ENCODE data around the gene ZBTB8A. TPM values are rescaled to one million over a fixed set of nuclear protein-coding genes. Genes with fewer than 3 reads are reported as not detected.

Gene ZBTB8A
- total and polyA plus RNA-seq, 2 of the 8 experiments (the other 6 are each of a cell fraction or from before 2014, with no cell fraction given), result 2.9 to 10.4 TPM

DNA sequence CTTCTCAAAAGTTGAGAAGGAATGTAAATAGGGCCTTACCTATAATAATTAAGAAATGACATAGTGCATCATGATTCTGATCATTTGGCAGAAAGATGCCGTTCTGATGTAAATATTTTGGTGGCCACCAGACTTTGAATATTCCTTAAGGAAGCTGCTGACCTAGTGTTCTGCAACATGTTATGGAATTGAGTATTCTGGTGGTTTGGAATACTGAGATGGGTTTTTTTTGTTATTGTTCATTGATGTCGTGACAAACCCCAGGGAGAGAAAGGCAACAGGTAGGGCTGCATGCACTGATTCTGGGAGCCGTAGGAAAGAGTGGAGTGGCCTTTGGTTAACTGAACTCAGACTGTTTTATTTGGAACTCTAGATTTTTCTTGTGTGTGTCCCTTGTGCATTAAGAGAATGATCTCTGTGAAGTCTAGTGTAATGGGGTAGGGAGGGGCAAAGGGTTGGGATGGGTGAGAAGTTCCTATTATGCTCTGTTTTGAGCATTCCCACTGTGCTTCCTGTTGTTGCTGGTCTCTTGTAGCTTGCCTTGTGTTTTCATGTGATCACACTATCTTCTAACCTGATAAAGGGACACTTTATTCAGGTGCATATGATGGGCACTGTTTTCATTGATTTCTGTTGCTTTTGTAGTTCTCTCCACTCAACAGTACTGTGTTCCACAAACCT is 49.3 kb upstream of the ZBTB8A start:
- peaks cover 0 to 5% (median 0%) of the 10 kb centered on the region in 4 experiments; a peak in 2 of 7 replicates for H3K4me1 ChIP-seq (replicated peaks in 1 of 4; ENCODE audit: control insufficient read depth in 3 of 4, insufficient read depth in 4 of 4, low read length in 3 of 4)
- H3K4ac ChIP-seq (replicated peaks; ENCODE audit: insufficient read length, low read depth, low read length), result no peak overlapping the region
- CTCF ChIA-PET (ENCODE audit: partially characterized antibody), result interaction anchor here (1.1 kb wide), 1 partner anchor 314 kb away, joined by 3 read pairs; no protein-coding TSS in a partner anchor
- H3K79me1 ChIP-seq (ENCODE audit: low read depth, low read length), result no peaks in the 10 kb centered on the region
- no peak for DNase-seq (ENCODE audit: low read depth in 1 of 2, low spot score in 2 of 2)
- H2BK120ac ChIP-seq (replicated peaks; ENCODE audit: low read depth, low read length), result no peak overlapping the region
- no peaks in the 10 kb centered on the region for H3K79me2 ChIP-seq (ENCODE audit: control insufficient read depth in 1 of 2, insufficient read depth in 2 of 2, low read length in 2 of 2)
- H4K20me1 ChIP-seq (replicated peaks in 1 of 2; ENCODE audit: control insufficient read depth in 1 of 2, insufficient read depth in 2 of 2, low read length in 2 of 2), result no peaks in the 10 kb centered on the region
- H3K4me2 ChIP-seq (ENCODE audit: insufficient read depth in 1 of 2, low read depth in 2 of 2, low read length in 2 of 2), result no peak overlapping the region
- no peak overlapping the region for H2BK15ac ChIP-seq (ENCODE audit: low read length)
- H3K4me3 ChIP-seq (ENCODE audit: extremely low read depth in 1 of 4, insufficient read depth in 2 of 4, low read depth in 3 of 4, low read length in 4 of 4), result no peak overlapping the region
- POLR2A ChIA-PET (ENCODE audit: partially characterized antibody), result interaction anchor here (0.6 kb wide), 1 partner anchor 112 kb away, joined by 5 read pairs; no protein-coding TSS in a partner anchor
- no peak overlapping the region for H2BK20ac ChIP-seq (ENCODE audit: low read length)
- H3K56ac ChIP-seq (replicated peaks; ENCODE audit: insufficient read length, low read depth, low read length), result no peak overlapping the region
- no peak overlapping the region for H2BK5ac ChIP-seq (ENCODE audit: low read depth, low read length)
- no peak overlapping the region for H3K27ac ChIP-seq (ENCODE audit: low read depth, low read length)
- H2BK12ac ChIP-seq (ENCODE audit: low read depth, low read length), result no peak overlapping the region
- no peak overlapping the region for H4K91ac ChIP-seq (replicated peaks; ENCODE audit: insufficient read length, low read length)
- H2AFZ ChIP-seq (ENCODE audit: low read length), result no peak overlapping the region
- no peak overlapping the region for H3K9ac ChIP-seq (replicated peaks in 1 of 4; ENCODE audit: extremely low read depth in 1 of 4, low read depth in 3 of 4, low read length in 3 of 4)
- no peak for FAIRE-seq
- H3K9me3 ChIP-seq (ENCODE audit: insufficient read depth in 2 of 2, low read depth in 1 of 2, low read length in 1 of 2), result no peaks in the 10 kb centered on the region
- no peak overlapping the region for H2AK5ac ChIP-seq (ENCODE audit: low read depth, low read length)
- H3K18ac ChIP-seq (ENCODE audit: extremely low read depth, low read length), result no peak overlapping the region
- H3K27me3 ChIP-seq (replicated peaks in 1 of 4; ENCODE audit: control insufficient read depth in 3 of 4, extremely low read depth in 1 of 4, insufficient read depth in 3 of 4, low read length in 3 of 4), result no peaks in the 10 kb centered on the region
- no peak overlapping the region for H4K5ac ChIP-seq (ENCODE audit: insufficient read length, low read depth, low read length)
- WGBS, 2 experiments (ENCODE audit: extremely low coverage in 1 of 2, insufficient coverage in 1 of 2, insufficient read length in 1 of 2, insufficient replicate concordance in 2 of 2, low coverage in 1 of 2, low lambda C conversion rate in 2 of 2, missing lambda C conversion rate in 1 of 2), result 96% methylated on average over 3 of the region's 3 CpGs; no CpG with 5 or more reads in 1 of the 2 experiments
- no peak overlapping the region for H4K8ac ChIP-seq (ENCODE audit: extremely low read depth, insufficient read depth, low read length)
- no peaks in the 10 kb centered on the region for H3K23me2 ChIP-seq (ENCODE audit: low read depth, low read length)
- no peak overlapping the region for H3K14ac ChIP-seq (ENCODE audit: insufficient read length)
- H3K36me3 ChIP-seq (ENCODE audit: control insufficient read depth in 2 of 4, insufficient read depth in 4 of 4, low read length in 3 of 4), result peaks cover 0 to 11% (median 3%) of the 10 kb centered on the region in 4 experiments; a peak in 3 of 8 replicates
- H3K23ac ChIP-seq (ENCODE audit: insufficient read length), result no peak overlapping the region
- no peak for TF ChIP-seq BRCA1 (IDR thresholded peaks at IDR 0.05; ENCODE audit: low read depth, low read length)
- TF ChIP-seq RXRA (IDR thresholded peaks at IDR 0.05; ENCODE audit: insufficient read depth, low read depth, low read length), result no peak
- TF ChIP-seq PHF8 (conservative IDR thresholded peaks at IDR 0.05; ENCODE audit: low read depth, low read length), result no peak
- TF ChIP-seq RNF2 (IDR thresholded peaks at IDR 0.05; ENCODE audit: borderline replicate concordance, low read depth, low read length, missing control alignments, poor library complexity, severe bottlenecking), result no peak
- TF ChIP-seq EP300 (IDR thresholded peaks at IDR 0.05; ENCODE audit: borderline replicate concordance in 1 of 2, low read depth in 2 of 2, low read length in 2 of 2), result no peak
- no peak for TF ChIP-seq KDM1A (IDR thresholded peaks at IDR 0.05; ENCODE audit: borderline replicate concordance, low read length)
- no peak for TF ChIP-seq SP4 (IDR thresholded peaks at IDR 0.05; ENCODE audit: low read length)
